Sigmoid colon (tissue), 7 donors: ENCODE measurements around the gene ARF3. TPM values are rescaled to one million over a fixed set of nuclear protein-coding genes. Genes with fewer than 3 reads are reported as not detected.

Experiments
- DNase-seq: peaks from one replicate; pipeline ENCODE4 v3.0.0-alpha.2; 2019
- H3K27ac ChIP-seq, 4 donors: fragments of 200-600 bp; sonication (generic); one replicate each; pipeline ENCODE4 v1.5.1; 2016 to 2019; ENCODE audit warnings: mild to moderate bottlenecking in 1 of 4
- H3K27me3 ChIP-seq, 3 donors: fragments of 200-600 bp; sonication (generic); one replicate each; pipeline ENCODE4 v1.5.1; 2019; ENCODE audit warnings: mild to moderate bottlenecking in 1 of 3
- H3K36me3 ChIP-seq, 4 donors: fragments of 200-600 bp; sonication (generic); one replicate each; pipeline ENCODE4 v1.5.1; 2016 to 2019
- H3K4me1 ChIP-seq, 4 donors: fragments of 200-600 bp; sonication (generic); one replicate each; pipeline ENCODE4 v1.5.1; 2017 to 2019
- H3K4me3 ChIP-seq, 4 donors: fragments of 200-600 bp; sonication (generic); one replicate each; pipeline ENCODE4 v1.5.1; 2017 to 2019; ENCODE audit warnings: mild to moderate bottlenecking in 2 of 4, moderate library complexity in 1 of 4
- H3K9me3 ChIP-seq, 4 donors: fragments of 200-600 bp in 3 of 4; sonication (generic) in 3 of 4; one replicate each; pipeline versions ENCODE4 v1.5.1 to v1.6.1; 2013 to 2019
- CTCF ChIP-seq, 4 experiments: fragments of 450-650 bp in 3 of 4; fragments of 200-600 bp in 1 of 4; IDR thresholded peaks; one replicate each; pipeline ENCODE4 v1.5.1; 2016 to 2019; ENCODE audit warnings: antibody characterized with exemption in 4 of 4, mild to moderate bottlenecking in 3 of 4, moderate library complexity in 2 of 4
- EP300 ChIP-seq, 4 donors: sonication (generic); formaldehyde crosslinking; IDR thresholded peaks; one replicate each; pipeline ENCODE4 v1.6.1; 2017; ENCODE audit warnings: antibody characterized with exemption in 4 of 4
- POLR2A ChIP-seq, 2 donors: fragments of 450-650 bp; IDR thresholded peaks; one replicate each; pipeline ENCODE4 v1.6.1; 2016; ENCODE audit warnings: antibody characterized with exemption in 2 of 2, mild to moderate bottlenecking in 2 of 2, moderate library complexity in 2 of 2
- POLR2AphosphoS5 ChIP-seq, 4 donors: sonication (generic); formaldehyde crosslinking; IDR thresholded peaks; one replicate each; pipeline ENCODE4 v1.6.1; 2017; ENCODE audit warnings: antibody characterized with exemption in 4 of 4
- WGBS, 2 donors: extraction: QIAGEN DNeasy Blood & Tissue Kit; methylation state at CpG; one replicate each; pipeline ENCODE4 v1.1.7; 2013; 5-methylcytosine and 5-hydroxymethylcytosine counted together
- intact Hi-C: fragments of 100-400 bp; cut with DNase I; formaldehyde crosslinking; loops from one replicate; pipeline ENCODE4 v1.15.1; 2023
- polyA plus RNA-seq, 3 donors: library from polyadenylated mRNA; stranded (reverse); fragments of 200-250 nt; gene quantifications; one replicate each; pipeline ENCODE4 v1.2.3, GENCODE V29; 2013
- total RNA-seq, 4 donors: library from RNA; depleted of rRNA; stranded (reverse); fragments of >200 nt; gene quantifications; one replicate each; pipeline ENCODE4 v1.1.0, GENCODE V29; 2016
- donor health status: healthy with polysubstance abuse.
- donor health status: Bipolar disorder and iron deficiency.
- donor health status: healthy.

Gene ARF3
- total and polyA plus RNA-seq, 7 donors: 37.9 to 161 (median 61.0) TPM

- Histone ChIP-seq H3K36me3 (no peaks in the 10 kb centered on the region), H3K4me3 (no peak overlapping the region), H3K27ac (peak overlapping the region in 1 of 4 donors; percentile 54), H3K4me1 (peaks cover 0 to 34% (median 28%) of the 10 kb centered on the region in 4 donors), H3K9me3 (no peaks in the 10 kb centered on the region), H3K27me3 (peaks cover 40 to 92% (median 72%) of the 10 kb centered on the region in 3 donors)
- TF ChIP-seq CTCF (IDR thresholded peaks at IDR 0.05) (no peak), EP300 (IDR thresholded peaks at IDR 0.05) (no peak)
- 9 to 24% methylated on average over 3 of the region's 3 CpGs for WGBS, 2 donors
- no peak for DNase-seq
- intact Hi-C loops: no loop called here
Measured at GRCh38 chr12:48972952-48973483, 15.7 kb upstream of the ARF3 start.

- Histone ChIP-seq H3K27ac (no peak overlapping the region), H3K4me3 (no peak overlapping the region), H3K9me3 (no peaks in the 10 kb centered on the region), H3K36me3 (no peaks in the 10 kb centered on the region), H3K27me3 (peaks cover 33 to 86% (median 65%) of the 10 kb centered on the region in 3 donors), H3K4me1 (peaks cover 0 to 28% (median 24%) of the 10 kb centered on the region in 4 donors)
- intact Hi-C loops: no loop called here
- TF ChIP-seq EP300 (IDR thresholded peaks at IDR 0.05) (no peak), CTCF (IDR thresholded peaks at IDR 0.05) (no peak)
- DNase-seq: no peak
- 13 to 17% methylated on average over 23 of the region's 23 CpGs for WGBS, 2 donors
Measured at GRCh38 chr12:48972213-48972951, 15.1 kb upstream of the ARF3 start.

- Histone ChIP-seq H3K9me3 (no peaks in the 10 kb centered on the region), H3K36me3 (no peaks in the 10 kb centered on the region), H3K27me3 (peaks cover 33 to 70% (median 56%) of the 10 kb centered on the region in 3 donors), H3K4me1 (peaks cover 0 to 28% (median 24%) of the 10 kb centered on the region in 4 donors), H3K27ac (peak overlapping the region in 1 of 4 donors; percentile 22), H3K4me3 (peak overlapping the region in 2 of 4 donors; percentile 24 to 26)
- 11 to 30% methylated on average over 10 of the region's 10 CpGs for WGBS, 2 donors
- intact Hi-C loops: no loop called here
- no peak for TF ChIP-seq POLR2AphosphoS5 (IDR thresholded peaks at IDR 0.05)
- TF ChIP-seq EP300 (IDR thresholded peaks at IDR 0.05): no peak
- no peak for TF ChIP-seq CTCF (IDR thresholded peaks at IDR 0.05)
- TF ChIP-seq POLR2A (IDR thresholded peaks at IDR 0.05): no peak
- DNase-seq: no peak
Measured at GRCh38 chr12:48970702-48971334, 13.5 kb upstream of the ARF3 start.

- no peak for DNase-seq
- no peaks in the 10 kb centered on the region for H3K36me3 ChIP-seq
- peak overlapping the region in 3 of 4 donors; percentile 5 to 18 (median 18) for H3K4me3 ChIP-seq
- peaks cover 0 to 28% (median 24%) of the 10 kb centered on the region in 4 donors for H3K4me1 ChIP-seq
- no peaks in the 10 kb centered on the region for H3K9me3 ChIP-seq
- WGBS, 2 donors: 7% methylated on average over 77 of the region's 77 CpGs
- TF ChIP-seq CTCF (IDR thresholded peaks at IDR 0.05) (no peak), POLR2AphosphoS5 (IDR thresholded peaks at IDR 0.05) (no peak), POLR2A (IDR thresholded peaks at IDR 0.05) (no peak), EP300 (IDR thresholded peaks at IDR 0.05) (no peak)
- peaks cover 33 to 62% (median 54%) of the 10 kb centered on the region in 3 donors for H3K27me3 ChIP-seq
- intact Hi-C loops: no loop called here
- H3K27ac ChIP-seq: peak overlapping the region in 1 of 4 donors; percentile 22
Measured at GRCh38 chr12:48969833-48970701, 12.8 kb upstream of the ARF3 start.
